Measurements from ENCODE around the gene CFAP298.
"Not testable (repeated sequence)": the region's sequence is repeated elsewhere in the genome, so short reads cannot be mapped to it uniquely, and the experiment has no call there.

The CFAP298 gene

DNA sequence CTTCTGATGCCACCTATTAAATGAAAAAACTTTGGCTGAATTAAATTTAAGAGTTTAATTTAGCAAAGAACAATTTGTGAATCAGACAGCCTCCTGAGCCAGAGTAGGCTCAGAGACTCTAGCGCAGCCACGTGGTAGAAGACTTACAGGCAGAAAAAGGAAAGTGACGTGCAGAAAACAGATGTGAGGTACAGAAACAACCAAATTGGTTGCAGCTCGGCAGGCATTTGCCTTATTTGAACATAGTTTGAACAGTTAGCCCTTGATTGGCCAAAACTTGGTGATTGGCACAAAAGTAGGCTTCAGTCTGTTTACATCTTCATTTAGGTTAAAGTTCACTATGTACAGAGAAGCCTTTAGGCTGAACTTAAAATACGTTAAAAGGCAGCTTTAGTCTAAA is 49.8 kb downstream of the CFAP298 start:
- Mint-ChIP-seq H3K27ac (no peak overlapping the region), H3K4me3 (no peak overlapping the region), H3K4me1 (ENCODE audit: low read depth) (peaks cover 10% of the 10 kb centered on the region), H3K9me3 (peaks cover 11% of the 10 kb centered on the region), H3K27me3 (no peaks in the 10 kb centered on the region), H3K36me3 (ENCODE audit: low read depth) (peaks cover 9% of the 10 kb centered on the region)

DNA sequence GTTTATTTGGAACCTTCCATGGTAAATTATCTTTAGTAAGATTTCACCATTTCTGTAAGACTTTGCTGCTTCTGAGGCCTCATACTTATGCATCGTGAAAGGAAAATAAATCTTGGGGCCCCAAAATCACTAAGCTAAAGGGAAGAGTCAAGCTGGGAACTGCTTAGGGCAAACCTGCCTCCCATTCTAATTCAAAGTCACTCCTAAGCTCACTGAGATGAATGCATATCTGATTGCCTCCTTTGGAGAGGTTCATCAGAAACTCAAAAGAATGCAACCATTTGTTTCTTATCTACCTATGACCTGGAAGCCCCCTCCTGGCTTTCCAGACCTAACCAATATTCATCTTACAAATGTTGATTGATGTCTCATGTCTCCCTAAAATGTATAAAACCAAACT is 50.7 kb downstream of the CFAP298 start:
- peaks cover 11% of the 10 kb centered on the region for H3K9me3 Mint-ChIP-seq
- H3K4me1 Mint-ChIP-seq (ENCODE audit: low read depth): peaks cover 10% of the 10 kb centered on the region
- H3K27ac Mint-ChIP-seq; H3K36me3 Mint-ChIP-seq (ENCODE audit: low read depth); H3K4me3 Mint-ChIP-seq; H3K27me3 Mint-ChIP-seq: not testable (repeated sequence)

DNA sequence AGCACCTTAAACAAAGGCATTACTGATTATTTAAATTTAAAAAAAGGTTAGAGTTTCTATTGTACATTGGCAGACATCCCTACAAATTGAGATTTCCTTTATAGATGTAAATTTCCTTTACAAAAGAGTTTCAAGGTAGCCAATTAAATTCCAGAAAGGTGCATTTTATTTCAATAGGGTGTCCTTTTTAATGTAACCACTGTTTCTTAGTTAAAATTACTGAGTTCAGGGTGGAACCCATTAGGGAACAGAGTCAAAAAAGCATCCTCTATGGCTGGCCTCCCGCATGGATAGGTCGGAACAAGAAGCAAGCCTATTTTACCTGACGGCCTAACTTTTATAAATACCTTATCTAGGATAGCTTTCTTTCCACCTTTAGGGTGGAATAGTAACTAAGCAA is 51.3 kb downstream of the CFAP298 start:
- H3K9me3 Mint-ChIP-seq: peaks cover 11% of the 10 kb centered on the region
- no peak overlapping the region for H3K27ac Mint-ChIP-seq
- H3K36me3 Mint-ChIP-seq (ENCODE audit: low read depth): peaks cover 9% of the 10 kb centered on the region
- no peak overlapping the region for H3K4me3 Mint-ChIP-seq
- no peaks in the 10 kb centered on the region for H3K27me3 Mint-ChIP-seq
- H3K4me1 Mint-ChIP-seq (ENCODE audit: low read depth): peaks cover 10% of the 10 kb centered on the region

DNA sequence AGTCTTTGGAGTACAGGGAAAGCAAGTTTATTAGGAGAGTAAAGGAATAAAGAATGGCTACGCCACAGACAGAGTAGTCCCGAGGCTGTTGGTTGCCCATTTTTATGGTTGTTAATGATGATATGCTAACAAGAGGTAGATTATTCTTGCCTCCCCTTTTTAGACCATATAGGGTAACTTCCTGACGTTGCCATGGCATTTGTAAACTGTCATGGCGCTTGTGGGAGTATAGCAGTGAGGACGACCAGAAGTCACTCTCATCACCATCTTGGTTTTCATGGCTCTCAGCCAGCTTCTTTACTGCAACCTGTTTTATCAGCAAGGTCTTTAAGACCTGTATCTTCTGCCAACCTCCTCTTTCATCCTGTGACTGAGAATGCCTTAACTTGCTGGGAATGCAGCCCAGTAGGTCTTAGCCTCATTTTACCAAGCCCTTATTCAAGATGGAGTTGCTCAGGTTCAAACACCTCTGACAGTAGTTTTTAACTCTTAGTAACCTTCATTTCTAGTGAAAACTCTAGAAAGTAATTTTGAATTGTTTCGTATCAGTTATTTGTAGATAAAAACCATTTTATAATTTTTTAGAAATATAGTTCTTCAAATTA is 53.1 kb downstream of the CFAP298 start:
- Mint-ChIP-seq H3K9me3 (no peaks in the 10 kb centered on the region), H3K36me3 (ENCODE audit: low read depth) (no peaks in the 10 kb centered on the region), H3K27me3 (no peaks in the 10 kb centered on the region), H3K4me3 (no peak overlapping the region), H3K27ac (no peak overlapping the region), H3K4me1 (ENCODE audit: low read depth) (peaks cover 10% of the 10 kb centered on the region)

DNA sequence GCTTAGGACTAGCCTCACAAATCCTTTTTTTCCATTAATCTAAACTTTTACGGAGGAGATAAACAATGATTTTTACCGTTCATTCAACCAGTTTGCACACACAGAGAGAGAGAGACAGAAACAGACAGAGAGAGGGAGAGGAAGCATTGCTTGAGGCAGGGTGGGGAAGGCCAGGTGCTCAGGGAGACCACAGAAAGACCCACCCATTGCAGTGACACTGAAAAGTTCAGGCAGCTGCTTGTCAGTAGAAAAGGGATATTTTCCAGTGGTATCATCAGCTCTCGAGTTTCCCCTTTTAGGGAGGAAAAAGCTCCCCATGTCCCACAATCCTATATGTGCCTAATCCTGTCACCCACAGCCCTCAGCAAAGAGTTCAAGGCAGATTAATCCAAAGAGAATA is 54.1 kb downstream of the CFAP298 start:
- Mint-ChIP-seq H3K27me3 (no peaks in the 10 kb centered on the region), H3K4me3 (no peak overlapping the region), H3K9me3 (no peaks in the 10 kb centered on the region), H3K27ac (no peak overlapping the region), H3K36me3 (ENCODE audit: low read depth) (no peaks in the 10 kb centered on the region), H3K4me1 (ENCODE audit: low read depth) (peaks cover 10% of the 10 kb centered on the region)

DNA sequence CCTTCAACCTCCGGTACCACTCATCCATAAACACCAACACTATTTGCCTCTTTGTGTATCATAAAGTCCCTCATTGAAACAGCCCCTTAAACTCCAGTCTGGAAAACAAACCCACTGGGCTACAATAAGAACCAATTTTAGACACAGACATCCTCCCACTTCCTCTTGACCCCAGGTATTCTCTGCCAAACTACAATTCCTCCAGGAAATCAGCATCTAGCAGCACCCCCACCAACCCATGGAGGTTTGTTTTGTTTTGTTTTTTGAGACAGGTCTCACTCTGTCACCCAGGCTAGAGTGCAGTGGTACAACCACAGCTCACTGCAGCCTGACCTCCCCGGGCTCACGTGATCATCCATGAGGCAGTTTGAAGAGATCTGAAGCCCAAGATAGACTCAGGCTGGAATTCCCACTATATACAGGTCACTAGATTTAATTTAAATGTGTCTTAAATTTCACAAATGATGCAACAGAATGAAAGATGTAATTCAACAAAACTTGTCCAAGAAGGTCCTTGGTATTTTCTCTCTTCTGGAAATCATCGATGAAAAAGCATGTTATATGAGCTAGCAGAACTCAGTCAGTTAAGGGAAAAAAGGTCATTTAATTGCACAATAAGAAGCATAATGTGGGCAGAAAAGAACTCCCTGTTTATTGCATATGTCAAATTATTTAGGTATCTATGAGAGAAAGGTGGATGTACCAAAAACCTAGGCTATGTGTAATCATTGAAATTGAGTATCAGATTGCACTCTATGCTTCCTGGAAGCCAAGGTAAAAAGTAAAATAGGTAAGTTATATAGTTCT is 57.1 kb downstream of the CFAP298 start:
- Mint-ChIP-seq H3K4me1 (ENCODE audit: low read depth) (no peaks in the 10 kb centered on the region), H3K27ac (no peak overlapping the region), H3K36me3 (ENCODE audit: low read depth) (no peaks in the 10 kb centered on the region), H3K4me3 (no peak overlapping the region), H3K27me3 (no peaks in the 10 kb centered on the region), H3K9me3 (no peaks in the 10 kb centered on the region)

DNA sequence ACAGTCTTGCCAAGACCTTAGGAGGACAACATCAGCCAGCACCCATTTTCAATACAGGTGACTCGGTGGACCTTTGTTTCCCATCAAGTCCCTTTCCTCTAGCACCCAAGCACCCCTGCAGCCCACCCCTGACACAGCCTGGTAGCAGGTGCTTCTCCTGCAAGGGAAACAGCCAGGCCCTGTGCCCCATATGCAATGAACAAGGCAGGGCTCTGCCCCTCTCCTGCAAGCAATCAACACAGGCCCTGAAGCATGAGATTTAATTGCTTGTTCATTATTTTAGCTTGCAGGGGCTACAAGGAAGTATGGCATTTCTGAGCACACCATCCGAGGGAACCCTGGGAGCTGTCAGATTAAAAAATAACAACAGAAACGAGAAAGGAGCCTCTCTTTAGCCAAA is 62.3 kb downstream of the CFAP298 start:
- H3K9me3 Mint-ChIP-seq: no peaks in the 10 kb centered on the region
- H3K27me3 Mint-ChIP-seq: no peaks in the 10 kb centered on the region
- H3K4me1 Mint-ChIP-seq (ENCODE audit: low read depth): no peaks in the 10 kb centered on the region
- no peak overlapping the region for H3K4me3 Mint-ChIP-seq
- no peak overlapping the region for H3K27ac Mint-ChIP-seq
- no peaks in the 10 kb centered on the region for H3K36me3 Mint-ChIP-seq (ENCODE audit: low read depth)

DNA sequence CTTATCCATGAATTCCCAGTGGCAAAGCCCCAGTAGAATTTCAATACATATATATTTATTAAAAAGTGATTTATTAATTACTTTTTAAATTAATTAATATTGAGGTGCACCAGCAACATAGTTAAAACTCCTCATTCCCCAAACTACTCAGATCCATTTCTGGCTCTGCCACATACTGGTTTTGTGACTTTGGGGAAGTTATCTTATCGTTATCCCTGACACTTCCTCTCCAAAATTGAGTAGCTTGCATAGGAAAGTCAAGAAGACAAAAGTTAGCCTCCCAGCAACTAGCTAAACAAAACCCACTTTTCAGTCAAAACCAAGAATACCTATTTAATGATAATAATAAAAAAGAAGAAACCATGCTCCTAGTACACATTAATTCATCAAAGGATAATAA is 62.7 kb downstream of the CFAP298 start:
- no peaks in the 10 kb centered on the region for H3K27me3 Mint-ChIP-seq
- H3K4me1 Mint-ChIP-seq (ENCODE audit: low read depth): no peaks in the 10 kb centered on the region
- H3K4me3 Mint-ChIP-seq: no peak overlapping the region
- no peaks in the 10 kb centered on the region for H3K9me3 Mint-ChIP-seq
- H3K36me3 Mint-ChIP-seq (ENCODE audit: low read depth): no peaks in the 10 kb centered on the region
- no peak overlapping the region for H3K27ac Mint-ChIP-seq

Measured in stimulated activated naive CD8-positive, alpha-beta T cell treated with anti-CD3 and anti-CD28 coated beads, Interleukin-15, Interleukin-2, amounts not matched to agents 100 ng/mL and 50 ng/mL, for 24 hours (primary cell).